ENCODE measurements around the gene LRRC45. TPM values are rescaled to one million over a fixed set of nuclear protein-coding genes. Genes with fewer than 3 reads are reported as not detected.

Gene LRRC45
- polyA plus RNA-seq, 1 donor (not counting 4 experiments of a cell fraction or from before 2014, with no cell fraction given) = 2.5 TPM

DNA sequence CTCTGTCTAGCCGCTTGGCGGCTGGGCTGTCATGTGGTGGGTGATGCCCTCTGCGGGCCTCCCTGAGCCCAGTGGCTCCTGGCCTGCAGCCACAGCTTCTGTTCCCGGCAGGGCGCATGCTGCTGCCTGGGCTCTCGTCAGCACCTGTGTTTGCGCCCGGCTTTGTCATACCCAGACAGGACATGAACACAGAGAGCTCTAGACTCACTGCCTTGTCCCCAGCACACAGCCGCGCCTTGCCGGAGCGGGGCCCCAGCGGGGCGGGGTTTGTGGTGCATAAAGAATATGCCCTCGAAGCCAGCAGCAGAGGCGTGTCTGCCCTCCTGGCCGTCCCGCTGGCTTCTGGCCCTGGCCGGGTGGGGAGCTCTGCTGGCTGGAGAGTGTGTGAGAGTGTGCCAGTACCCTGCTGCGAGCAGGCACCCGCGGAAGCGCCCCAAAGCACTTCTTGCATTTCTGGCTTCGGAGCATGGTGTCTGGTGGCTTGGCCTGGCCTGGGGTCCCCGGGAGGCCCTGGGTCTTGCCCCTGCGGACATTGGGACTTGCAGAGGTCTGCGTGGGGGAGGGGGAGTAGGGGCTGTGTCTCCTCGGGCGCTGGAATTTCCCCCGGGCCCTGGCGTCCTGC lies 31.3 kb upstream of the LRRC45 start:
- Histone ChIP-seq H3K79me2 (ENCODE audit: control insufficient read depth, insufficient read depth, low read length) (no peaks in the 10 kb centered on the region), H3K9me3 (ENCODE audit: control insufficient read depth, low read depth, low read length) (no peaks in the 10 kb centered on the region), H3K9ac (ENCODE audit: control insufficient read depth, extremely low read depth, insufficient read depth, low read length) (peak overlapping the region; percentile 15), H3K27me3 (ENCODE audit: control insufficient read depth, extremely low read depth, insufficient read depth, low read length) (no peaks in the 10 kb centered on the region), H3K9me1 (ENCODE audit: control insufficient read depth, extremely low read depth, insufficient read depth, low read length) (no peaks in the 10 kb centered on the region), H3K27ac (ENCODE audit: control insufficient read depth, insufficient read depth, low read length) (no peak overlapping the region), H3K4me2 (ENCODE audit: control insufficient read depth, extremely low read depth, insufficient read depth, low read depth, low read length) (peak overlapping the region; percentile 62), H3K4me1 (ENCODE audit: control insufficient read depth, extremely low read depth, insufficient read depth, low read length) (peaks cover 14% of the 10 kb centered on the region), H3K4me3 (ENCODE audit: control insufficient read depth in 2 of 3, extremely low read depth in 1 of 3, insufficient read depth in 2 of 3, low read depth in 1 of 3, low read length in 3 of 3) (no peak overlapping the region), H3K36me3 (ENCODE audit: control insufficient read depth in 2 of 2, extremely low read depth in 1 of 2, insufficient read depth in 2 of 2, low read length in 2 of 2) (peaks cover 0 to 4% of the 10 kb centered on the region in 2 experiments), H2AFZ (ENCODE audit: control insufficient read depth, low read length) (no peak overlapping the region), H4K20me1 (ENCODE audit: control insufficient read depth, extremely low read depth, insufficient read depth, low read length) (no peaks in the 10 kb centered on the region)
- dilution Hi-C loops (cut with MboI; ENCODE audit: extremely low pct_ligation_motif_present, low sequenced_read_pairs) = no loop called here
- FAIRE-seq (no peak), DNase-seq (ENCODE audit: low read depth, low spot score) (no peak)
- TF ChIP-seq EZH2 (IDR thresholded peaks at IDR 0.05; ENCODE audit: low read length) = no peak
- TF ChIP-seq, protein P1, sequence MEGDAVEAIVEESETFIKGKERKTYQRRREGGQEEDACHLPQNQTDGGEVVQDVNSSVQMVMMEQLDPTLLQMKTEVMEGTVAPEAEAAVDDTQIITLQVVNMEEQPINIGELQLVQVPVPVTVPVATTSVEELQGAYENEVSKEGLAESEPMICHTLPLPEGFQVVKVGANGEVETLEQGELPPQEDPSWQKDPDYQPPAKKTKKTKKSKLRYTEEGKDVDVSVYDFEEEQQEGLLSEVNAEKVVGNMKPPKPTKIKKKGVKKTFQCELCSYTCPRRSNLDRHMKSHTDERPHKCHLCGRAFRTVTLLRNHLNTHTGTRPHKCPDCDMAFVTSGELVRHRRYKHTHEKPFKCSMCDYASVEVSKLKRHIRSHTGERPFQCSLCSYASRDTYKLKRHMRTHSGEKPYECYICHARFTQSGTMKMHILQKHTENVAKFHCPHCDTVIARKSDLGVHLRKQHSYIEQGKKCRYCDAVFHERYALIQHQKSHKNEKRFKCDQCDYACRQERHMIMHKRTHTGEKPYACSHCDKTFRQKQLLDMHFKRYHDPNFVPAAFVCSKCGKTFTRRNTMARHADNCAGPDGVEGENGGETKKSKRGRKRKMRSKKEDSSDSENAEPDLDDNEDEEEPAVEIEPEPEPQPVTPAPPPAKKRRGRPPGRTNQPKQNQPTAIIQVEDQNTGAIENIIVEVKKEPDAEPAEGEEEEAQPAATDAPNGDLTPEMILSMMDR (optimal IDR thresholded peaks at IDR 0.05 in 1 of 3, IDR thresholded peaks at IDR 0.05 in 1 of 3, conservative IDR thresholded peaks at IDR 0.05 in 1 of 3; ENCODE audit: extremely low read depth in 1 of 3, insufficient read depth in 2 of 3, low read length in 3 of 3) = no peak

DNA sequence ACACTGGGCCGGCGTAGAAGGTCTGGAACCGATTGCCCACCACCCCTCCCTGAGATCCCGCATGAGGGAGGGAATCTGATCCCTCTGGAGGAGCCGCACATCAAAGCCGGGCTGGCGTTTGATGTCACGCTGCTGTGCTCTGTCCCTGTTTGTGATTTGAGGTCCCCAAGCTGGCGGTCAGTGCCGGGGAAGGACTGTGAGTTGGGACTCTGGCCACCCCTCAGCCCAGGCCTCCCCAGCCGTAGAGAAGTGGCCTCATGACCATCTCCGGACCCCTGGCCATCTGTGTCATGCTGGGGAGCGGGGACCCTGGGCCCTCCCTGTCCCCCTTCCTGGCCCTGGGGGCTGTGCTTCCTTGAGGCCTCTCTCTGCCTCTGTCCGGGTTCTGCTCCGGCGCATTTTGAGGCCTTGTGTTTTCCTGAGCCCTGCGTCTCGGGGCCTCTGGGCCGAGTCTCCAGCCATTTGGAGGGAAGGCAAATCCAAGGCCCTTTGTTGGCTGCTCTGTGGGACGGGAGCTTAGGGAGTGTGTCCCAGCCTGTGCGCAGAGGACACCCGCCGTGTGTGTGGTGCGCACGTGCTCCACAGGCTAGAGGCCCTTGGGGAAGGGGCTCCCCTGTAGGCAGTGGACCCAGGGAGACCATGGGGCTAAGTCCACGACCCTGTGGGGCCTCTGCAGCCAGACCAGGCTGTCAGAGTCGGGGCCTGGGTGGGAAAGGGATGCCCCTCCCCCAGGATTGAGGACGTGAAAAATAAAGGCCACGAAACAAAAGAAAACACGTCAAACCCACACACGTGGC lies 30.6 kb upstream of the LRRC45 start:
- H3K9ac ChIP-seq (ENCODE audit: control insufficient read depth, extremely low read depth, insufficient read depth, low read length) = peak overlapping the region; percentile 15
- H3K4me1 ChIP-seq (ENCODE audit: control insufficient read depth, extremely low read depth, insufficient read depth, low read length) = peaks cover 14% of the 10 kb centered on the region
- no peaks in the 10 kb centered on the region for H3K9me3 ChIP-seq (ENCODE audit: control insufficient read depth, low read depth, low read length)
- H3K4me2 ChIP-seq (ENCODE audit: control insufficient read depth, extremely low read depth, insufficient read depth, low read depth, low read length) = peak overlapping the region; percentile 62
- H3K4me3 ChIP-seq (ENCODE audit: control insufficient read depth in 2 of 3, extremely low read depth in 1 of 3, insufficient read depth in 2 of 3, low read depth in 1 of 3, low read length in 3 of 3) = no peak overlapping the region
- no peaks in the 10 kb centered on the region for H3K79me2 ChIP-seq (ENCODE audit: control insufficient read depth, insufficient read depth, low read length)
- dilution Hi-C loops (cut with MboI; ENCODE audit: extremely low pct_ligation_motif_present, low sequenced_read_pairs) = no loop called here
- H3K27ac ChIP-seq (ENCODE audit: control insufficient read depth, insufficient read depth, low read length) = no peak overlapping the region
- DNase-seq (ENCODE audit: low read depth, low spot score) = no peak
- H3K36me3 ChIP-seq (ENCODE audit: control insufficient read depth in 2 of 2, extremely low read depth in 1 of 2, insufficient read depth in 2 of 2, low read length in 2 of 2) = no peaks in the 10 kb centered on the region
- no peak overlapping the region for H2AFZ ChIP-seq (ENCODE audit: control insufficient read depth, low read length)
- no peak for FAIRE-seq
- TF ChIP-seq, protein P1 (optimal IDR thresholded peaks at IDR 0.05 in 1 of 3, IDR thresholded peaks at IDR 0.05 in 1 of 3, conservative IDR thresholded peaks at IDR 0.05 in 1 of 3; ENCODE audit: extremely low read depth in 1 of 3, insufficient read depth in 2 of 3, low read length in 3 of 3) = no peak
- no peaks in the 10 kb centered on the region for H3K27me3 ChIP-seq (ENCODE audit: control insufficient read depth, extremely low read depth, insufficient read depth, low read length)
- H3K9me1 ChIP-seq (ENCODE audit: control insufficient read depth, extremely low read depth, insufficient read depth, low read length) = no peaks in the 10 kb centered on the region
- H4K20me1 ChIP-seq (ENCODE audit: control insufficient read depth, extremely low read depth, insufficient read depth, low read length) = no peaks in the 10 kb centered on the region
